SHP77 (cell line): ENCODE results near the gene RCBTB2.
A peak's percentile ranks its signal among the peaks of the same experiment; 100 is the strongest.

Experiments
- DNase-seq, 2 experiments: peaks; one replicate each; lab custom pipeline; 2025; lab: John Stamatoyannopoulos, UW

The RCBTB2 gene

GRCh38 chr13:48563626-48564025, 30.7 kb upstream of the RCBTB2 start:
- DNase-seq: no peak

GRCh38 chr13:48562296-48563066, 29.6 kb upstream of the RCBTB2 start:
- no peak for DNase-seq

DNA sequence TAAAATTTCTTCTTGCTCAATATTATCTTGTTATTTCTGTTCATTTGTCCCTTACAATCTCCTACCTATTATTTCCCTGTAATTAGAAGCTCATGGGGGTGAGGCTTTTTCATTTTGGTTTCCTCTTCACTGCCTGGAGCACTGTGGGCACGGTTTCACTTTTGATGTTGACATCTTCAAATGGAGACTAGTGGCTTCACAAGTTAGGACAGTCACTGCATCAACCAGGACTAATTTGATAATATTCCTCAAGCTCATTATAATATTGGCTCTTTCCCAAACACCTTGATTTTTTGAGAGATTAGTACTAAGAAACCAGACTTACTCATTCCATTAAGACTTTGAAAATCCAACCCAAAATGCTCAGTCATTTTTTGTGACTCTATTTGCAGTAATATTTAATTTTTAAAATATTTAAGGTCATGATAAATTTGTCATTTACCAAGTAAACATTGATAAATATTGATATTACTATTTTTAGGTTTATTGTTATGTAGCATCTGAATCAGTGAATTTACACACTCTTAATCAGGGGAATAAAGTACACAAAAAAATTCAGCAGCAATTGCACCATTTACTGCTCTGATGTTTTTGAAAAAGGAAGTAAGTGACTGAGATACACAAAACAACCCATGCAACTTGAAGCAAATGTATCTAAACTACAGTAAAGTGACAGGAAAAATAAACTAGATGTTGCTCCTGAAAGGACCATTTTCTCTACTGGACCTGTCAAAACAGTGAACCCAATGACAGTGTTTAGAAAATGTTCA, 28.8 kb upstream of the RCBTB2 start:
- no peak for DNase-seq

DNA sequence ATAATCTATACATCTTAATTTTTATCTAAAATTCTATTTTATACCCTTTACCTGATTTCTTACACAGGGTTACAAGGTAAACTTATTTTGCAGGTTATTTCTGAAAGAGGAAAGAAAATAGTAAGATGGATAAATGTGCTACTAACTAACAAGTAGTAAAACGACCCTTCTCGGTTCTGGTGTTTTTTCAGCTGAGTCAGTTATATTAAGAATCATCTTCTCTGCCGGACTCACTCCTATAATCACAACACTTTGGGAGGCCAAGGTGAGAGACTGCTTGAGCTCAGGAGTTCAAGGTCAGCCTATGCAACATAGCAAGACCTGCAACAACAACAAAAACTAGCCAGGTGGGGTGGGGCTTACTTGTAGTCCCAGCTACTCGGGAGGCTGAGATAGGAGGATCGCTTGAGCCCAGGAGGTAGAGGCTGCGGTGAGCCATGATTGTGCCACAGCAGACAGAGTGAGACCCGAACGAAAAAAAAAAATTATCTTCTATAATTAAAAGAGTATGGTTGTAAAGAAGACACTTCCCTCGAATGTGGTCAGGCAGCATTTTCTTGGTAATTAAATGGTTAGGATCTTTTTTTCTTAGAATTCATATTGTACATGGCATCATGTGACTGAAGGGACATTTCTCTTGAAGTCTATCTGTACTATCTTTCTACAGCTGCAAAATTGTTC, 27.9 kb upstream of the RCBTB2 start:
- DNase-seq: no peak

DNA sequence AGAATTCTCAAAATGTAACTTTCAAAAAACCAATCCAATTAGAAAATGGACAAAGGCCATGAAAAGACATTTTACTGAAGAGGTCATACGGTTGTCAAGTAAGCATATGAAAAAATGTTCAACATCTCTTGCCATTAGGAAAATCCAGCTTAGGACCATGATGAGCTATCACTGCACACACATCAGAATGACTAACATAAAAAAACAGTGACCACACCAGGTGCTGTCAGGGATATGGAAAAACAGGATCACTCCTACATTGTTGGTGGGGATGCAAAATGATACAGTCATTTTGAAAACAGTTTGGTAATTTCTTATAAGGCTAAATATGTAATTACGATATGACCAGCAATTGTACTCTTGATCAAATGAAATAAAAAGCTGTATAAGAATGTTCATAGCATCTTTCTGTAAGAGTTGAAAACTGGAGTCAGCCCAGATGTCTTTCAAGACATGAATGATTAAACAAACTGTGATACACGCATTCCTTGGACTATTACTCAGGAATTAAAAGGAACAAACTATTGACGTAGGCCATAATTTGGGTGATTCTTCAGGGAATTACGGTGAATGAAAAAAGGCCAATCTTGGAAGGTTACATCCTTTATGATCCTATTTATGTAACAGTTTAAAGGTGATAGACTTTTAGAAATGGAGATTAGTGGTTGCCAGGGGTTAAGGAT, 26.9 kb upstream of the RCBTB2 start:
- DNase-seq: no peak

- DNase-seq: no peak
These were observed 23.9 kb upstream of the RCBTB2 start for GRCh38 chr13:48556817-48557216.

DNA sequence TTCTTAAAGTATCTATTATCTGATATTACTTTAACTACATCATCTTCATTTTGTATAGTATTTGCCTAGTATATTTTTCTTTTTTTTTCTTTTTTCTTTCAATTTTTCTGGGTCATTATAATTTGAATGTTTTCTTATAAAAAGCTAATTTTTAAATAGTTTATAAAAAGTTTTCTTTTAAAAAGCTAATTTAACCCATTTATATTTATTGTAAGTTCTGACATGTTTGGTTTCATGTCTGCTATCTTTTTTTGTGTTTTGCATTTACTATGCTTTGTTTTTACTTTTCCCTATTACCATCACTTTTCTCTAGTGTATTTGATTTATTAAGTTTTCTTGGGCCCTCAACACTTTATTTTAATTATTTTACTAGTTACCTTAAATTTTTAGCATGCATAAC, 22.6 kb upstream of the RCBTB2 start:
- no peak for DNase-seq

DNA sequence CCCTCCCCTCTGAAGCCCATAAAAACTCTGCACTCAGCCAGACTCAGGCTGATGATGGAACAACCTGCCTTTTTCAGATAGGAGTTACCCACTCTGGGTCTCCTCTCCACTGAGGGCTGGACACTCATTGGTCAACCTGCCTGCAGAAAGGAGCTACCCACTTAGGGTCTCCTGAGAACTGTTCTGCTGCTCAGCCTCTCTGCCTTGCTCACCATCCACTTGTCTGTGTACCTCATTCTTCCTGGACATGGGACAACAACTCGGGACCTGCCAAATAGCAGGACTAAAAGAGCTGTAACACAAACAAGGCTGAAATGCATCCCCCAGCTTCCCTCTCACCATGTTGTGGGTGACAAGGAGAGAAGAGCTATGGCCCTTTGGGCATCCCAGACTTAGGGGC, 18.4 kb upstream of the RCBTB2 start:
- no peak for DNase-seq

DNA sequence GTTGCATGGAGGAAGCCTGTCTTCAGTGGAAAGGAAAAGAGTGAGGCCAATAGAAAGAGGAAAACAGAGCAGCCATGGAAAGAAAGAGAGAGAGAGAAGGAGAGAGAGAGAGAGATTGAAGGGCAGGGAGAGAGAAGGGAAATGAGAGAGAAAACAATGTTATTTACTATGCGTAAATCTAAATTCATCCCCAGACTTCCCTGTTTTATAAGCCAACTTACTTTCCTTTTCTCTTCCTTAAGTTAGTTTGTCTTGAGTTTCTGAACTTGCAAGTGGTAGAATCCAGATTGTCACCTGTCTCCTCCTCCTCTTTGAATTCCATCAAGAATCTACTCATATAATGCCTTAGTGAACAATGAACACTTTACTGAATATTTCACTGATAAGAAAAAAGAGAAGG, 16.8 kb upstream of the RCBTB2 start:
- DNase-seq: no peak

- no peak for DNase-seq
These were observed 14.8 kb upstream of the RCBTB2 start for GRCh38 chr13:48547663-48548092.

DNA sequence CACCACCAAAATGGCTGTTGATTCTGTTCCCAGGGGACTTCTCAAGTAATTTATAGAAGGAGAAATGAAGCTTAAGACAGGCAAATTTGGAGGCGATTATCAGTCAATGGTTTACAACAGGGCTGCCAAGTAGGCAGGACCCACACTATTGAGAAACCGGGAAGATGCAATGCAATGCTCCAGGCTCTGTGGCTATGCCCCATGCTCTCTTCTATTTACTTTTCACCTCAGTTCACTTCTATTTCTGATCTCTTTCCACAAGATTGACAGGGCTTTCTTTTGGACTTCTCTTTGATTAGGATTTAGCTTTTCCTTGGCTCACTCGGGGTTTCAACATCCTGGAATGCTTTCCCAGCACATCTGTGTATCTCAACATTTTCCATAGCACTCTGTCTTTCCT, 12.7 kb upstream of the RCBTB2 start:
- DNase-seq: no peak

GRCh38 chr13:48542581-48543341, 9.9 kb upstream of the RCBTB2 start:
- peak; percentile 28 to 56 for DNase-seq

DNA sequence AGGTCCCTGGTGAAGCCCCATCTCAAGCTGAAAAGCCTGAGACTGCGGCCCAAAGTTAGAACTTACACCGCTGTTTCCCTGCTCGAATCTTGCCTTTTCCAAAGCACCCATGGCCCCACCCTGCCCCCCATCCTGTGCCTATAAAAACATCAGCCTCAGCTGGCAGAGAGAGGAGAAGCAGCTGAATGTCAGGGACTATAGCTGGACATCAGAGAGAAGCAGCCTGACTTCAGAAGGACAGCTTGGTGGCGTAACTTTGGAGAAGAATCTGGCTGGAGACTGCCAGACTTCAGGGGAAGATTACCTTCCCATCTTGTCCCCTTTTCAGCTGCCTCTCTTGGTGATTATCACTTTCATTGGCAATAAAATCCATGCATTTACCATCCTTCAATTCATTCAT, 9.3 kb upstream of the RCBTB2 start:
- no peak for DNase-seq

- no peak for DNase-seq
These were observed 6.7 kb upstream of the RCBTB2 start for GRCh38 chr13:48539550-48539949.

DNA sequence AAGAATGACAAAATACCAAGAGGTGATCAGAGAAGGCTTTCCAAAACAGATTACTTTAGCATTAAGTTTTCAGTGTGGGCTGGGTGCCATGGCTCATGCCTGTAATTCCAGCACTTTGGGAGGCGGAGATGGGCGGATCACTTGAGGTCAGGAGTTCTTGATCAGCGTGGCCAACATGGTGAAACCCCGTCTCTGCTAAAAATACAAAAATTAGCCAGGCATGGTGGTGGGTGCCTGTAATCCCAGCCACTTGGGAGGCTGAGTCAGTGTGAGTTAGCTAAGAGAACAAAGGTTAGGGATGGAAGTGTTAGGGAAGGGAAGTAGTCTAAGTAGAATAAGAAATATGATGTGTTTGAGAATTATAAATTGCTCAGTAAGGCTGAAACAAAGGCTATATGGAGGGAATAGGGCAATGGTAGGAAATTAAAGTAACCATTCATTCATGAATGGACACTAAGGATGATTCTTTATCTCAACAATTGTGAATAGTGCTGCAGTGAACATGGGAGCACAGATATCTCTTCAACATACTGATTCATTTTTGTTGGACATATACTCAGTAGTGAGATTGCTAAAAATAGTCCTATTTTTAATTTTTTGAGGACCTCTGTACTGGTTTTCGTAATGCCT, 3.9 kb upstream of the RCBTB2 start:
- DNase-seq: no peak

DNA sequence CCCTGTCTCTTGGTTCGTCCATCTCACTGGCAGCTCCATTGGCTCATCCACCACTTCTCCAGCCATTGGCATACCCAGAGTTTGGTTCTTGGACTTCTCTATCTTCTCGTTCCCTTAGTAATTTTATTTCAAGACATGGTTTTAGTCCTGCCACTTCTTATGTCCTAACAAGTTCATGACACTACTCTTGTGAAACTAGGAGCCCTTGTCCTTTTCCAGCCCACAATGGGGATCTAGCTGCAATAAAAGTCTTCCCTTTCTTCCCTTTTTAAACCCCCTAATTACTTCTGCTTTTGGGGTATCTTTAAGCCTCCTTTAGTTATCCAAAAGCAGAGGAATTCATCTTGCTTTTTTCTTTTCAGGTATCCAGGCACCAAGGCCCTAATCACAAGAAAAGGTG, 2.9 kb upstream of the RCBTB2 start:
- no peak for DNase-seq

GRCh38 chr13:48534911-48535501, 2.1 kb upstream of the RCBTB2 start:
- DNase-seq: no peak

- no peak for DNase-seq
These were observed 1.2 kb upstream of the RCBTB2 start for GRCh38 chr13:48533961-48534600.

- DNase-seq: no peak
These were observed 699 bp downstream of the RCBTB2 start for GRCh38 chr13:48532256-48532505.

DNA sequence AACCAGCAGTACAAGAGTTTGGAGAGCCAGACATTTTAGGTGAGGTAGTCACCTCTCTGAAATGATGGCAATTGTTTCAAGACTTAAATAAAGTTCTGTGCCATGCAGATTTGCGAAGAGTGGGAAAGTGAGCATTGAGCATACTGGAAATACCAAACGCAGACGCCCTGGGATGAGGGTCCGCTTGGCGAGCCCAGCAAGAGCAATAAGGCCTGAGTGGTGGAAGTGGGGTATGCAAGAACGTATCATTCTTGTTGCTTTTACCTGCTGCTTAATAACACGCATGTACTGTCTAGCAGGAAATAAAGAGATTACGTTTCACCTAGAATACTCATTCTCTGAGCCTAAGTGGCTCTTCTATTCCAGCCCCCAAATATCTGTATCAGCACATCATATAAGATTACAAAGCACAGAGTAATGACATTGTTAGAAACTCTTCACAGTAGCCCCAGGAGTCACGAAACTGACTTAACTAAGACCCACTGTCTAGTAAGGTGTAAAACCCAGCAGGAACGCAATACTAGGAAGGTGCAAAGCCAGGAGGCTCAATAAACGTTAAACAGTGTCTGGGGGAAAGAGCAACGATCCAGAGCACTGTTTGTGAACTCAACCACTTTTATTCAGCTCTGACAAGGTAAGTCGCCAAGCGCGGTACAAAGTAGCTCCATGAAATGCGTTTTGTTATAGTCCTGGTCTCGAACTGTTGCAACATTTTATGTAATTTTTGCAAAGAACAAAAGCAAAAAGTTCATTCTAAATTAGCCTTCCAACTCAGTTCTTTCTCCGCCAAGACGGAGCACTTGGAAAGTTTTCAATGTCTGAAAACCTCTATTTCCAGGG, 1.2 kb downstream of the RCBTB2 start:
- no peak for DNase-seq
